Smooth muscle cell (in vitro differentiated cells): ENCODE results near the gene HSP90AB1. TPM values are rescaled to one million over a fixed set of nuclear protein-coding genes. Genes with fewer than 3 reads are reported as not detected.

Experiments used
- DNase-seq: peaks from one replicate; lab custom pipeline; 2025; ENCODE audit not compliant: unreplicated experiment; lab: John Stamatoyannopoulos, UW
- H2AFZ ChIP-seq: fragments of 200-600 bp; sonication (generic); 2 replicates; pipeline ENCODE4 v1.6.0; 2016; ENCODE audit warnings: antibody characterized with exemption, low read depth, mild to moderate bottlenecking
- H3F3A ChIP-seq: fragments of 200-600 bp; sonication (generic); 2 replicates; pipeline ENCODE4 v1.6.0; 2017; ENCODE audit warnings: antibody characterized with exemption, low read depth
- H3K27ac ChIP-seq: fragments of 200-600 bp; sonication (generic); 2 replicates; pipeline ENCODE4 v1.5.1; 2016; ENCODE audit warnings: low read depth, mild to moderate bottlenecking
- H3K27me3 ChIP-seq: fragments of 200-600 bp; sonication (generic); 2 replicates; pipeline ENCODE4 v1.6.1; 2016; ENCODE audit warnings: low read depth, mild to moderate bottlenecking
- H3K36me3 ChIP-seq: fragments of 200-600 bp; sonication (generic); 2 replicates; pipeline ENCODE4 v1.5.1; 2016; ENCODE audit warnings: low read depth
- H3K4me1 ChIP-seq: fragments of 200-600 bp; sonication (generic); 2 replicates; pipeline ENCODE4 v1.5.1; 2016; ENCODE audit warnings: low read depth
- H3K4me2 ChIP-seq: fragments of 200-600 bp; sonication (generic); 2 replicates; pipeline ENCODE4 v1.6.0; 2016; ENCODE audit warnings: mild to moderate bottlenecking
- H3K4me3 ChIP-seq: fragments of 200-600 bp; sonication (generic); 2 replicates; pipeline ENCODE4 v1.5.1; 2016; ENCODE audit warnings: mild to moderate bottlenecking
- H3K79me2 ChIP-seq: fragments of 200-600 bp; sonication (generic); 2 replicates; pipeline ENCODE4 v1.6.0; 2016; ENCODE audit warnings: low read depth, mild to moderate bottlenecking
- H3K9ac ChIP-seq: fragments of 200-600 bp; sonication (generic); 2 replicates; pipeline ENCODE4 v1.6.0; 2016; ENCODE audit warnings: low read depth
- H3K9me3 ChIP-seq: fragments of 200-600 bp; sonication (generic); replicated peaks from 2 replicates; pipeline ENCODE4 v1.5.1; 2016; ENCODE audit warnings: low read depth
- H4K20me1 ChIP-seq: fragments of 200-600 bp; sonication (generic); 2 replicates; pipeline ENCODE4 v1.6.0; 2016; ENCODE audit warnings: low read depth
- CTCF ChIP-seq: fragments of 200-600 bp; sonication (generic); IDR thresholded peaks from 2 replicates; pipeline ENCODE4 v1.5.1; 2017; ENCODE audit warnings: borderline replicate concordance, mild to moderate bottlenecking, antibody characterized with exemption; ENCODE audit not compliant: insufficient read depth, poor library complexity, severe bottlenecking
- WGBS: methylation state at CpG from one replicate; pipeline ENCODE4 v1.1.7; 2016; ENCODE audit warnings: low lambda C conversion rate; 5-methylcytosine and 5-hydroxymethylcytosine counted together
- polyA plus RNA-seq: library from polyadenylated mRNA; unstranded; fragments of >200 nt; fragmentation: Nextera tagmentation; extraction: Ambion mirVana; gene quantifications from 2 replicates; pipeline ENCODE4 v1.2.1, GENCODE V29; 2016
- total RNA-seq: library from RNA; depleted of rRNA; stranded (reverse); fragments of >200 nt; gene quantifications from 2 replicates; pipeline ENCODE4 v1.2.3, GENCODE V29; 2014

Gene HSP90AB1
- total and polyA plus RNA-seq, 2 experiments from 2014 or later: 408 to 736 TPM

- H4K20me1 ChIP-seq: peaks cover 14% of the 10 kb centered on the region
- H3K27ac ChIP-seq: no peak overlapping the region
- TF ChIP-seq CTCF: no peak
- peaks cover 14% of the 10 kb centered on the region for H3K4me1 ChIP-seq
- H2AFZ ChIP-seq: no peak overlapping the region
- H3F3A ChIP-seq: peaks cover 5% of the 10 kb centered on the region
- H3K27me3 ChIP-seq: no peaks in the 10 kb centered on the region
- no peak overlapping the region for H3K4me3 ChIP-seq
- H3K79me2 ChIP-seq: peaks cover 14% of the 10 kb centered on the region
- H3K9me3 ChIP-seq: no peaks in the 10 kb centered on the region
- H3K4me2 ChIP-seq: no peak overlapping the region
- WGBS: 72% methylated on average over 7 of the region's 7 CpGs
- H3K36me3 ChIP-seq: no peaks in the 10 kb centered on the region
- H3K9ac ChIP-seq: no peak overlapping the region
- DNase-seq: no peak
These were observed 3.6 kb upstream of the HSP90AB1 start for GRCh38 chr6:44243345-44243744.

DNA sequence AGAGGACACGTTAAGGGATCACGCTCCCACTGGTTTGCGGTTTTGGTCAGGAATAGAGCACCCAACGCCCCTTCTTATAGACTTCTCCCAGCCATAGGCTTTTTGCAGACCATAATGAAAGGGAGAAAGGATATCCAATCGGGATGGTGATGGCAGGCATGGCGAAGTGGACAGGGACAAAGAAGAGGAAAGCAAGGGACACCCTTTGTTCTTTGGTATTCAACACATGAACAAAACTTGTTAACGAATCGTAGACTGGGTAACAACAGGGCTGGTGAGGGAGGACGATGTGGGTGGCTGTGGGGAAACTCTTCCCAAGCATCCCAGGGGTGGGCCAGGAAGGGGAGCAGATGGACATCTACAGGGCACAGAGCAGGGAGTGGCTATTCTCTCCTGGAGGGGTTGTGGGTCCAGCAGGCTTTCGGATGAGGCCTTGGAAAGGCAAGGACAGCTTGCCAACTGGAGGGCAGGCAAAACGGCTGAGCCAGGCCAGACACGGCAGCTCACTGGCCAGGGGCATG is 1.4 kb upstream of the HSP90AB1 start:
- H3K9ac ChIP-seq: no peak overlapping the region
- peak overlapping the region; percentile 90 for H3K27ac ChIP-seq
- H3K79me2 ChIP-seq: peaks cover 35% of the 10 kb centered on the region
- no peak overlapping the region for H2AFZ ChIP-seq
- H3K9me3 ChIP-seq: no peaks in the 10 kb centered on the region
- TF ChIP-seq CTCF: no peak
- H3K4me1 ChIP-seq: peaks cover 29% of the 10 kb centered on the region
- peak overlapping the region; percentile 93 for H3K4me2 ChIP-seq
- peaks cover 35% of the 10 kb centered on the region for H4K20me1 ChIP-seq
- WGBS: 80% methylated on average over 11 of the region's 12 CpGs
- peak overlapping the region; percentile 89 for H3K4me3 ChIP-seq
- peaks cover 10% of the 10 kb centered on the region for H3K36me3 ChIP-seq
- H3F3A ChIP-seq: peaks cover 19% of the 10 kb centered on the region
- no peaks in the 10 kb centered on the region for H3K27me3 ChIP-seq
- no peak for DNase-seq

GRCh38 chr6:44245912-44246662 is 814 bp upstream of the HSP90AB1 start:
- Histone ChIP-seq H3F3A (peaks cover 25% of the 10 kb centered on the region), H3K4me2 (peak overlapping the region; percentile 93), H3K27me3 (no peaks in the 10 kb centered on the region), H4K20me1 (peaks cover 41% of the 10 kb centered on the region), H2AFZ (peak overlapping the region; percentile 99), H3K9me3 (no peaks in the 10 kb centered on the region), H3K79me2 (peaks cover 42% of the 10 kb centered on the region), H3K4me3 (peak overlapping the region; percentile 89), H3K9ac (peak overlapping the region; percentile 93), H3K4me1 (peaks cover 29% of the 10 kb centered on the region), H3K36me3 (peaks cover 12% of the 10 kb centered on the region), H3K27ac (peak overlapping the region; percentile 90)
- peak; percentile 75 for DNase-seq
- 3% methylated on average over 60 of the region's 62 CpGs for WGBS
- TF ChIP-seq CTCF: peak; percentile 20
